Measurements from ENCODE around the gene MRO. TPM values are rescaled to one million over a fixed set of nuclear protein-coding genes. Genes with fewer than 3 reads are reported as not detected.

Gene MRO
- total and polyA plus RNA-seq, 2 of the 8 experiments (the other 6 are each of a cell fraction or from before 2014, with no cell fraction given), result 0.65 to 1.0 TPM

DNA sequence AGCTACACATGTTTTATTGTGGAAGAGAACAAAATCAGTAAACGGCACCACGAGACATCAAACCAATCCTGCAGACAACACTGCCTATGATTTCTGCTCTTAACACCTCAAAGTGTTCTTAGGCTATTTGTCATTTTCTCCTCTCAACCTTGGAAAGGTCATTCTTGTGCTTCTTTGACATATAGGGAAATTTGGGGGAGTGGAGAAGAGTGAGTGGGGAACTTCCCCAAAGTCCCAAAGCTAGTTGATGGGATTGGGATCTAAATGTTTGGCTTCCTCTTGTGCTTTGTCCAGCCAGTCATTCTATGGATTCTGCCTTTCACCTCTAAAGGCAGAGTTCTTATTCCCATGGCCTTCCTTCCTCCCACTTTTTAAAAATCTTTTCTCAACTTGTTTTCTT, 5.8 kb upstream of the MRO start:
- Histone ChIP-seq H3K79me2 (ENCODE audit: control insufficient read depth in 1 of 2, insufficient read depth in 2 of 2, low read length in 2 of 2) (no peaks in the 10 kb centered on the region), H2AFZ (ENCODE audit: low read length) (0 out of 2 replicates have a peak overlapping the region, but pooled peaks have one; percentile 5), H3K14ac (ENCODE audit: insufficient read length) (no peak overlapping the region), H4K20me1 (replicated peaks in 1 of 2; ENCODE audit: control insufficient read depth in 1 of 2, insufficient read depth in 2 of 2, low read length in 2 of 2) (no peaks in the 10 kb centered on the region), H2BK12ac (ENCODE audit: low read depth, low read length) (no peak overlapping the region), H3K56ac (replicated peaks; ENCODE audit: insufficient read length, low read depth, low read length) (no peak overlapping the region), H3K9ac (replicated peaks in 1 of 4; ENCODE audit: extremely low read depth in 1 of 4, low read depth in 3 of 4, low read length in 3 of 4) (no peak overlapping the region), H2AK5ac (ENCODE audit: low read depth, low read length) (no peak overlapping the region), H2BK5ac (ENCODE audit: low read depth, low read length) (no peak overlapping the region), H3K27ac (ENCODE audit: low read depth, low read length) (no peak overlapping the region), H3K9me3 (ENCODE audit: insufficient read depth in 2 of 2, low read depth in 1 of 2, low read length in 1 of 2) (no peaks in the 10 kb centered on the region), H4K91ac (replicated peaks; ENCODE audit: insufficient read length, low read length) (no peak overlapping the region), H2BK15ac (ENCODE audit: low read length) (no peak overlapping the region), H3K23me2 (ENCODE audit: low read depth, low read length) (no peaks in the 10 kb centered on the region), H4K5ac (ENCODE audit: insufficient read length, low read depth, low read length) (no peak overlapping the region), H3K4me1 (replicated peaks in 1 of 4; ENCODE audit: control insufficient read depth in 3 of 4, insufficient read depth in 4 of 4, low read length in 3 of 4) (peaks cover 0 to 4% (median 0%) of the 10 kb centered on the region in 4 experiments; a peak in 3 of 7 replicates), H3K27me3 (replicated peaks in 1 of 4; ENCODE audit: control insufficient read depth in 3 of 4, extremely low read depth in 1 of 4, insufficient read depth in 3 of 4, low read length in 3 of 4) (no peaks in the 10 kb centered on the region), H3K4me3 (ENCODE audit: extremely low read depth in 1 of 4, insufficient read depth in 2 of 4, low read depth in 3 of 4, low read length in 4 of 4) (no peak overlapping the region), H3K36me3 (ENCODE audit: control insufficient read depth in 2 of 4, insufficient read depth in 4 of 4, low read length in 3 of 4) (no peaks in the 10 kb centered on the region), H4K8ac (ENCODE audit: extremely low read depth, insufficient read depth, low read length) (no peak overlapping the region), H3K79me1 (ENCODE audit: low read depth, low read length) (no peaks in the 10 kb centered on the region), H3K18ac (ENCODE audit: extremely low read depth, low read length) (no peak overlapping the region), H3K4me2 (ENCODE audit: insufficient read depth in 1 of 2, low read depth in 2 of 2, low read length in 2 of 2) (no peak overlapping the region), H3K23ac (ENCODE audit: insufficient read length) (no peak overlapping the region), H2BK20ac (ENCODE audit: low read length) (no peak overlapping the region), H3K4ac (replicated peaks; ENCODE audit: insufficient read length, low read depth, low read length) (no peak overlapping the region), H2BK120ac (replicated peaks; ENCODE audit: low read depth, low read length) (no peak overlapping the region)
- FAIRE-seq (no peak), DNase-seq (ENCODE audit: low read depth in 1 of 2, low spot score in 2 of 2) (no peak)
- 98% methylated on average over 2 of the region's 2 CpGs; no CpG with 5 or more reads in 1 of the 2 experiments for whole genome bisulfite sequencing, 2 experiments (ENCODE audit: extremely low coverage in 1 of 2, insufficient coverage in 1 of 2, insufficient read length in 1 of 2, insufficient replicate concordance in 2 of 2, low coverage in 1 of 2, low lambda C conversion rate in 2 of 2, missing lambda C conversion rate in 1 of 2)
- POLR2A ChIA-PET (ENCODE audit: partially characterized antibody), result no interaction called here
- TF ChIP-seq YY1 (IDR thresholded peaks at IDR 0.05; ENCODE audit: low read depth, low read length), result no peak
- TF ChIP-seq SUZ12 (IDR thresholded peaks at IDR 0.05; ENCODE audit: low read length), result no peak
- TF ChIP-seq CBX5 (IDR thresholded peaks at IDR 0.05; ENCODE audit: low read depth, low read length), result no peak
- no peak for TF ChIP-seq CTBP2 (IDR thresholded peaks at IDR 0.05; ENCODE audit: borderline replicate concordance, insufficient read depth, insufficient read length, low read length)
- no peak for TF ChIP-seq ASH2L (IDR thresholded peaks at IDR 0.05; ENCODE audit: low read length)
- TF ChIP-seq EGR1 (IDR thresholded peaks at IDR 0.05; ENCODE audit: borderline replicate concordance, low read depth, low read length), result no peak
- no peak for TF ChIP-seq EP300 (IDR thresholded peaks at IDR 0.05; ENCODE audit: borderline replicate concordance in 1 of 2, low read depth in 2 of 2, low read length in 2 of 2)
- TF ChIP-seq, protein P1, sequence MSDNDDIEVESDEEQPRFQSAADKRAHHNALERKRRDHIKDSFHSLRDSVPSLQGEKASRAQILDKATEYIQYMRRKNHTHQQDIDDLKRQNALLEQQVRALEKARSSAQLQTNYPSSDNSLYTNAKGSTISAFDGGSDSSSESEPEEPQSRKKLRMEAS (IDR thresholded peaks at IDR 0.05), result no peak
- TF ChIP-seq TAF1 (IDR thresholded peaks at IDR 0.05; ENCODE audit: low read depth, low read length), result no peak
- TF ChIP-seq SIRT6 (IDR thresholded peaks at IDR 0.05; ENCODE audit: low read length), result no peak
- CTCF ChIA-PET (ENCODE audit: partially characterized antibody), result interaction anchor here (0.6 to 1.1 kb wide), 2 partner anchors 13 to 156 kb away, joined by 3 to 4 read pairs; no protein-coding TSS in a partner anchor
